ENCODE data around the gene PCDHGB7.
"Not testable (repeated sequence)": the region's sequence is repeated elsewhere in the genome, so short reads cannot be mapped to it uniquely, and the experiment has no call there.

The PCDHGB7 gene

DNA sequence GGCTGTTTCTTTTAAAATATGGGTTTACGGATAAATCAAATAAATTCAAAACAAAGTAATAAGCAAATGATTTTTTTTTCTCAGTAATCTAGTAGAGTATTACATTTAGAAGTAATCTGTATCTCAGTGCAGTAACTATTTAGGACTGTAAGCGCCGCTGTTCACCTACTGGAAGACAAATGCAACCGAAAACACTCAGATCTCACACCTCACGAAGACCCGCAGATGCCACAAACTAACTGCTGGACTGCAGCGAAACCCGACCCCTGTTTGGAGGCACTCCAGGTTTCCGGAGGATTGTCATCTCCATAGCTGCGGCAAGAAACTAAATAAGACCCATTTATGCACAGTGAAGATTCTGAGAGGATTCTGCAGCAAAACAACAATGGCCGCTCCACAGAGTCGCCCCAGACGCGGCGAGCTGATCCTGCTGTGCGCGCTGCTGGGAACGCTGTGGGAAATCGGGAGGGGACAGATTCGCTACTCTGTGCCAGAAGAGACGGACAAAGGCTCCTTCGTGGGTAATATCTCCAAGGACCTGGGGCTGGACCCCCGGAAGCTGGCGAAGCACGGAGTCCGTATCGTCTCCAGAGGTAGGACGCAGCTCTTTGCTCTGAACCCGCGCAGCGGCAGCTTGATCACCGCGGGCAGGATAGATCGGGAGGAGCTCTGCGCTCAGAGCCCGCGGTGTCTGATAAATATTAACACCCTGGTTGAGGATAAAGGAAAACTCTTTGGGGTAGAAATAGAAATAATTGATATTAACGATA lies 24.9 kb upstream of the PCDHGB7 start, which contains the start of gene PCDHGA8:
Gene PCDHGA8, plus strand, starts transcription at position 205 of the 770 bp plus-strand sequence. Its CDS starts 181 bp downstream, at position 386.
- Histone ChIP-seq H3K27ac (no peak within 1 kb of the TSS), H3K4me3 (peak within 1 kb of the TSS; percentile 25)
- DNase-seq (ENCODE audit: low spot score), result no peak
- TF ChIP-seq, protein P1, sequence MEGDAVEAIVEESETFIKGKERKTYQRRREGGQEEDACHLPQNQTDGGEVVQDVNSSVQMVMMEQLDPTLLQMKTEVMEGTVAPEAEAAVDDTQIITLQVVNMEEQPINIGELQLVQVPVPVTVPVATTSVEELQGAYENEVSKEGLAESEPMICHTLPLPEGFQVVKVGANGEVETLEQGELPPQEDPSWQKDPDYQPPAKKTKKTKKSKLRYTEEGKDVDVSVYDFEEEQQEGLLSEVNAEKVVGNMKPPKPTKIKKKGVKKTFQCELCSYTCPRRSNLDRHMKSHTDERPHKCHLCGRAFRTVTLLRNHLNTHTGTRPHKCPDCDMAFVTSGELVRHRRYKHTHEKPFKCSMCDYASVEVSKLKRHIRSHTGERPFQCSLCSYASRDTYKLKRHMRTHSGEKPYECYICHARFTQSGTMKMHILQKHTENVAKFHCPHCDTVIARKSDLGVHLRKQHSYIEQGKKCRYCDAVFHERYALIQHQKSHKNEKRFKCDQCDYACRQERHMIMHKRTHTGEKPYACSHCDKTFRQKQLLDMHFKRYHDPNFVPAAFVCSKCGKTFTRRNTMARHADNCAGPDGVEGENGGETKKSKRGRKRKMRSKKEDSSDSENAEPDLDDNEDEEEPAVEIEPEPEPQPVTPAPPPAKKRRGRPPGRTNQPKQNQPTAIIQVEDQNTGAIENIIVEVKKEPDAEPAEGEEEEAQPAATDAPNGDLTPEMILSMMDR (IDR thresholded peaks at IDR 0.05), result no peak

DNA sequence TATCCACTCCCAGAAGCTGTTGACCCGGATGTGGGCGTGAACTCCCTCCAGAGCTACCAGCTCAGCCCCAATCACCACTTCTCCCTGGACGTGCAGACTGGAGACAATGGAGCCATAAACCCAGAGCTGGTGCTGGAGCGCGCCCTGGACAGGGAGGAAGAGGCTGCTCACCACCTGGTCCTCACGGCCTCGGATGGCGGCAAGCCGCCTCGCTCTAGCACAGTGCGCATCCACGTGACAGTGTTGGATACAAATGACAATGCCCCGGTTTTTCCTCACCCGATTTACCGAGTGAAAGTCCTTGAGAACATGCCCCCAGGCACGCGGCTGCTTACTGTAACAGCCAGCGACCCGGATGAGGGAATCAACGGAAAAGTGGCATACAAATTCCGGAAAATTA lies 24.2 kb upstream of the PCDHGB7 start:
- TF ChIP-seq, protein P1 (IDR thresholded peaks at IDR 0.05), result no peak
- H3K27ac ChIP-seq, result no peak overlapping the region
- H3K4me3 ChIP-seq, result peak overlapping the region; percentile 25
- DNase-seq (ENCODE audit: low spot score), result no peak

DNA sequence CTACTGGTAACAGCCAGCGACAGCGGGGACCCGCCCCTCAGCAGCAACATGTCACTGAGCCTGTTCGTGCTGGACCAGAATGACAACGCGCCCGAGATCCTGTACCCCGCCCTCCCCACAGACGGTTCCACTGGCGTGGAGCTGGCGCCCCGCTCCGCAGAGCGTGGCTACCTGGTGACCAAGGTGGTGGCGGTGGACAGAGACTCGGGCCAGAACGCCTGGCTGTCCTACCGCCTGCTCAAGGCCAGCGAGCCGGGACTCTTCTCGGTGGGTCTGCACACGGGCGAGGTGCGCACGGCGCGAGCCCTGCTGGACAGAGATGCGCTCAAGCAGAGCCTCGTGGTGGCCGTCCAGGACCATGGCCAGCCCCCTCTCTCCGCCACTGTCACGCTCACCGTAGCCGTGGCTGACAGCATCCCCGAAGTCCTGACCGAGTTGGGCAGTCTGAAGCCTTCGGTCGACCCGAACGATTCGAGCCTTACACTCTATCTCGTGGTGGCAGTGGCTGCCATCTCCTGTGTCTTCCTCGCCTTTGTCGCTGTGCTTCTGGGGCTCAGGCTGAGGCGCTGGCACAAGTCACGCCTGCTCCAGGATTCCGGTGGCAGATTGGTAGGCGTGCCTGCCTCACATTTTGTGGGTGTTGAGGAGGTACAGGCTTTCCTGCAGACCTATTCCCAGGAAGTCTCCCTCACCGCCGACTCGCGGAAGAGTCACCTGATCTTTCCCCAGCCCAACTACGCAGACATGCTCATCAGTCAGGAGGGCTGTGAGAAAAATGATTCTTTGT lies 22.9 kb upstream of the PCDHGB7 start:
- not testable (repeated sequence) for DNase-seq (ENCODE audit: low spot score); H3K4me3 ChIP-seq

DNA sequence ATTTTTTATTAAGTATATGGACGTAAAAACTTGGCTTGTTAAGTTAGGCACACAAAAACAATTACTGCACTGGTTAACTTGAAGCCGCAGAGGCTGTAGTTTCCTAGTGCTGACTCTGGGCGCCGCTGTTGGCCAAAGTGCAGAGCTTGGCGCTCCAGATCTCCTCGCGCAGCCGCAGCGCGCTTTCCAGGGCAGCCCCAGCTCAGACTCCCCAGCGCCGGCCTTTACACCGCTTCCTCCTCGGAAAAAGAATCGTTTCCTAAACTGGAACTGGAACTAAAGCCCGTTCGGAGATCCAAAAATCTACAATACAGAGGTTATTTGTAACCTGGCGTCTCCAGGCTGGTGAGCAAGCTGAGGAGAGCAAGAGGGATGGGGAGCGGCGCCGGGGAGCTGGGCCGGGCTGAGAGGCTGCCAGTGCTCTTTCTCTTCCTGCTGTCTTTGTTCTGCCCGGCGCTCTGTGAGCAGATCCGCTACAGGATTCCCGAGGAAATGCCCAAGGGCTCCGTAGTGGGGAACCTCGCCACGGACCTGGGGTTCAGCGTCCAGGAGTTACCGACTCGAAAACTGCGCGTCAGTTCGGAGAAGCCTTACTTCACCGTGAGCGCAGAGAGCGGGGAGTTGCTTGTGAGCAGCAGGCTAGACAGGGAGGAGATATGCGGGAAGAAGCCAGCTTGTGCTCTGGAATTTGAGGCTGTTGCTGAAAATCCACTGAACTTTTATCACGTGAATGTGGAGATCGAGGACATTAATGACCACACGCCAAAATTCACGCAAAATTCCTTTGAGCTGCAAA lies 19.5 kb upstream of the PCDHGB7 start, which contains the start of gene PCDHGB5:
Gene PCDHGB5, plus strand, starts transcription at position 192 of the 796 bp plus-strand sequence. Its CDS starts 181 bp downstream, at position 373.
- H3K4me3 ChIP-seq, result peak within 1 kb of the TSS; percentile 59

More for the DNA sequence above, 22.9 kb upstream of the PCDHGB7 start:
- not testable (repeated sequence) for H3K27ac ChIP-seq

DNA sequence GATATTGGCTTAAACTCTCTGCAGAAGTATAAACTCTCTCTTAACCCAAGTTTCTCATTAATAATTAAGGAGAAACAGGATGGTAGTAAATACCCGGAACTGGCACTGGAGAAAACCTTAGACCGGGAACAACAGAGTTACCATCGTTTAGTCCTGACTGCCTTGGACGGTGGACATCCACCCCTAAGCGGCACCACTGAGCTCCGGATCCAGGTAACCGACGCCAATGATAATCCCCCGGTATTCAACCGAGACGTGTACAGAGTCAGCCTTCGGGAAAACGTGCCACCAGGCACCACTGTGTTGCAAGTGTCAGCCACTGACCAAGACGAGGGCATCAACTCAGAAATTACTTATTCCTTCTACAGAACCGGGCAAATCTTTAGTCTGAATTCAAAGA lies 18.9 kb upstream of the PCDHGB7 start:
- Histone ChIP-seq H3K4me3 (peak overlapping the region; percentile 53), H3K27ac (no peak overlapping the region)
- DNase-seq (ENCODE audit: low spot score), result no peak
- TF ChIP-seq, protein P1 (IDR thresholded peaks at IDR 0.05), result no peak

More for the DNA sequence above, 19.5 kb upstream of the PCDHGB7 start, which contains the start of gene PCDHGB5:
- DNase-seq (ENCODE audit: low spot score); H3K27ac ChIP-seq: not testable (repeated sequence)

DNA sequence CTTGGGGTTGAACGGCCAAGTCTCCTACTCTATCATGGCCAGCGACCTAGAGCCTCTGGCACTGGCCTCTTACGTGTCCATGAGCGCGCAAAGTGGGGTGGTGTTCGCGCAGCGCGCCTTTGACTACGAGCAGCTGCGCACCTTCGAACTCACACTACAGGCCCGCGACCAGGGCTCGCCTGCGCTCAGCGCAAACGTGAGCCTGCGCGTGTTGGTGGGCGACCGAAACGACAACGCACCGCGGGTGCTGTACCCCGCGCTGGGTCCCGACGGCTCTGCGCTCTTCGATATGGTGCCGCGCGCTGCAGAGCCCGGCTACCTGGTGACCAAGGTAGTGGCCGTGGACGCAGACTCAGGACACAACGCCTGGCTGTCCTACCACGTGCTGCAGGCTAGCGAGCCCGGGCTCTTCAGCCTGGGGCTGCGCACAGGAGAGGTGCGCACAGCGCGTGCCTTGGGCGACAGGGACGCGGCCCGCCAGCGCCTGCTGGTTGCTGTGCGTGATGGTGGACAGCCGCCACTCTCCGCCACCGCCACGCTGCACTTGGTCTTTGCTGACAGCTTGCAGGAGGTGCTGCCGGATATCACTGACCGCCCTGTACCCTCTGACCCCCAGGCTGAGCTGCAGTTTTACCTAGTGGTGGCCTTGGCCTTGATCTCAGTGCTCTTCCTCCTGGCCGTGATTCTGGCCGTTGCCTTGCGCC lies 17.8 kb upstream of the PCDHGB7 start:
- Histone ChIP-seq H3K27ac (no peak overlapping the region), H3K4me3 (peak overlapping the region; percentile 53)
- no peak for DNase-seq (ENCODE audit: low spot score)
- TF ChIP-seq, protein P1 (IDR thresholded peaks at IDR 0.05), result no peak

DNA sequence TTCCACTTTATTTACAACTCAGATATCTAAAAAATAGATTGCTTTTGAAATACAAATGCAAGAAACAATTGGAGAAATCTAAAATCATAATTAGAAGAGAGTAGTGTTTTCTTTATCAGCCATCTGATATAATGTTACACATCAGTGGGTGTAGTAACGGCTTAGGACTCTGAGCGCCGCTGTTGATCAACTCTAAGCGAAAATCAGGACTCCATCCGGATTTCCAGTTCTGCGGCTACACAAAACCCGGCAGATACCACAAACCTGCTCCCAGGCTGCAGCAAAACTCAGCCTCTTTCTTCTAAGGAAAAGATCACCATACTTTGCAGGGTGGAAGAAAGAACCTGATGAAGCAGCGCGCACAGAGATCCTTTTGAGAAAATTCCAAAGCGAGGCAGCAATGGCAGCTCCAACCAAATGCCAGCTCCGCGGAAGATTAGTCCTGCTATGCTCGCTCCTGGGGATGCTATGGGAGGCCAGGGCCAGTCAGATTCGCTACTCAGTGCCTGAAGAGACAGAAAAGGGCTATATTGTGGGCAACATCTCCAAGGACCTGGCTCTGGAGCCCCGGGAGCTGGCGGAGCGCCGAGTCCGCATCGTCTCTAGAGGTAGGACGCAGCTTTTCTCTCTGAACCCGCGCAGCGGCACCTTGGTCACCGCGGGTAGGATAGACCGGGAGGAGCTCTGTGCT lies 14.8 kb upstream of the PCDHGB7 start, which contains the start of gene PCDHGA9:
Gene PCDHGA9, plus strand, starts transcription at position 226 of the 691 bp plus-strand sequence. Its CDS starts 175 bp downstream, at position 401.
- no peak within 1 kb of the TSS for H3K27ac ChIP-seq
- peak within 1 kb of the TSS; percentile 53 for H3K4me3 ChIP-seq
- TF ChIP-seq, protein P1 (IDR thresholded peaks at IDR 0.05), result no peak
- DNase-seq (ENCODE audit: low spot score), result no peak
